ENCODE measurements around the gene IFIT5.
"Not testable (repeated sequence)": the region's sequence is repeated elsewhere in the genome, so short reads cannot be mapped to it uniquely, and the experiment has no call there.

IFIT5 gene

DNA sequence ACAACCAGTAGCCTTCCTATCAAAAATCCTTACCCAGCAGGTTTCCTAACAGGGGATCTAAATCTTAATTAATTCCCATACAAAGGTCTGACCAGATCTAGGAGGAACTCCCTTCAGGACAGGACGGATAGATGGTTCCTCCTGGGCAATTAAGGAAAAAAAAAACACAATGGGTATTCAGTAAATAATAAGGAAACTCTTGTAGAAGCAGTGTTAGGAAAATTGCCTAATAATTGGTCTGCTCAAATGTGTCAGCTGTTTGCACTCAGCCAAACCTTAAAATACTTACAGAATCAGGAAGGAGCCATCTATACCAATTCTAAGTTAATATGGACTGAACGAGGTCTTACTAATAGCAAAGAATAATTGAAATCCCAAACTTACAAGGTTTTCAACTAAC is 3.2 kb upstream of the IFIT5 start:
- Histone ChIP-seq H3K4me1 (ENCODE audit: insufficient read depth, low read length, poor library complexity, severe bottlenecking) (peaks cover 17% of the 10 kb centered on the region), H3K79me2 (ENCODE audit: insufficient read depth, low read length) (peaks cover 21% of the 10 kb centered on the region)
- not testable (repeated sequence) for H3K4me3 ChIP-seq (ENCODE audit: low read length, poor library complexity, severe bottlenecking); H3K36me3 ChIP-seq (ENCODE audit: insufficient read depth, low read length); H2AFZ ChIP-seq (ENCODE audit: low read length); H3K27me3 ChIP-seq (ENCODE audit: insufficient read depth, low read length, poor library complexity, severe bottlenecking); H4K20me1 ChIP-seq (ENCODE audit: insufficient read depth, low read length, poor library complexity, severe bottlenecking); H3K4me2 ChIP-seq (ENCODE audit: low read depth, low read length, poor library complexity, severe bottlenecking); H3K9me2 ChIP-seq (replicated peaks; ENCODE audit: low read depth, low read length); H3K9ac ChIP-seq (ENCODE audit: low read depth, low read length, poor library complexity, severe bottlenecking); H3K9me3 ChIP-seq (ENCODE audit: insufficient read depth, low read depth, low read length); H3F3A ChIP-seq (ENCODE audit: low read depth)

- H2AFZ ChIP-seq (ENCODE audit: low read length); H3K4me2 ChIP-seq (ENCODE audit: low read depth, low read length, poor library complexity, severe bottlenecking); H3K9me3 ChIP-seq (ENCODE audit: insufficient read depth, low read depth, low read length); H3K4me3 ChIP-seq (ENCODE audit: low read length, poor library complexity, severe bottlenecking); H3K9ac ChIP-seq (ENCODE audit: low read depth, low read length, poor library complexity, severe bottlenecking); H3K9me2 ChIP-seq (replicated peaks; ENCODE audit: low read depth, low read length); H3K27me3 ChIP-seq (ENCODE audit: insufficient read depth, low read length, poor library complexity, severe bottlenecking); H4K20me1 ChIP-seq (ENCODE audit: insufficient read depth, low read length, poor library complexity, severe bottlenecking); H3K36me3 ChIP-seq (ENCODE audit: insufficient read depth, low read length); H3F3A ChIP-seq (ENCODE audit: low read depth): not testable (repeated sequence)
- peaks cover 25% of the 10 kb centered on the region for H3K79me2 ChIP-seq (ENCODE audit: insufficient read depth, low read length)
- peaks cover 23% of the 10 kb centered on the region for H3K4me1 ChIP-seq (ENCODE audit: insufficient read depth, low read length, poor library complexity, severe bottlenecking)
These were observed 2.1 kb upstream of the IFIT5 start for GRCh38 chr10:89412276-89412675.

- Histone ChIP-seq H3F3A (ENCODE audit: low read depth) (peaks cover 3% of the 10 kb centered on the region; the same call in 1 of the 2 replicates), H3K4me2 (ENCODE audit: low read depth, low read length, poor library complexity, severe bottlenecking) (peak overlapping the region; percentile 84), H3K79me2 (ENCODE audit: insufficient read depth, low read length) (peaks cover 31% of the 10 kb centered on the region), H3K36me3 (ENCODE audit: insufficient read depth, low read length) (no peaks in the 10 kb centered on the region), H3K27me3 (ENCODE audit: insufficient read depth, low read length, poor library complexity, severe bottlenecking) (no peaks in the 10 kb centered on the region), H2AFZ (ENCODE audit: low read length) (0 out of 2 replicates have a peak overlapping the region, but pooled peaks have one; percentile 98), H3K9me2 (replicated peaks; ENCODE audit: low read depth, low read length) (no peaks in the 10 kb centered on the region), H3K9me3 (ENCODE audit: insufficient read depth, low read depth, low read length) (no peaks in the 10 kb centered on the region), H3K4me3 (ENCODE audit: low read length, poor library complexity, severe bottlenecking) (peak overlapping the region; percentile 89), H4K20me1 (ENCODE audit: insufficient read depth, low read length, poor library complexity, severe bottlenecking) (peaks cover 5% of the 10 kb centered on the region), H3K4me1 (ENCODE audit: insufficient read depth, low read length, poor library complexity, severe bottlenecking) (peaks cover 34% of the 10 kb centered on the region), H3K9ac (ENCODE audit: low read depth, low read length, poor library complexity, severe bottlenecking) (peak overlapping the region; percentile 86)
- TF ChIP-seq EZH2phosphoT487 (IDR thresholded peaks at IDR 0.05; ENCODE audit: borderline replicate concordance) = no peak
- TF ChIP-seq, protein P1, sequence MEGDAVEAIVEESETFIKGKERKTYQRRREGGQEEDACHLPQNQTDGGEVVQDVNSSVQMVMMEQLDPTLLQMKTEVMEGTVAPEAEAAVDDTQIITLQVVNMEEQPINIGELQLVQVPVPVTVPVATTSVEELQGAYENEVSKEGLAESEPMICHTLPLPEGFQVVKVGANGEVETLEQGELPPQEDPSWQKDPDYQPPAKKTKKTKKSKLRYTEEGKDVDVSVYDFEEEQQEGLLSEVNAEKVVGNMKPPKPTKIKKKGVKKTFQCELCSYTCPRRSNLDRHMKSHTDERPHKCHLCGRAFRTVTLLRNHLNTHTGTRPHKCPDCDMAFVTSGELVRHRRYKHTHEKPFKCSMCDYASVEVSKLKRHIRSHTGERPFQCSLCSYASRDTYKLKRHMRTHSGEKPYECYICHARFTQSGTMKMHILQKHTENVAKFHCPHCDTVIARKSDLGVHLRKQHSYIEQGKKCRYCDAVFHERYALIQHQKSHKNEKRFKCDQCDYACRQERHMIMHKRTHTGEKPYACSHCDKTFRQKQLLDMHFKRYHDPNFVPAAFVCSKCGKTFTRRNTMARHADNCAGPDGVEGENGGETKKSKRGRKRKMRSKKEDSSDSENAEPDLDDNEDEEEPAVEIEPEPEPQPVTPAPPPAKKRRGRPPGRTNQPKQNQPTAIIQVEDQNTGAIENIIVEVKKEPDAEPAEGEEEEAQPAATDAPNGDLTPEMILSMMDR (conservative IDR thresholded peaks at IDR 0.05; ENCODE audit: low read length) = no peak
These were observed 913 bp upstream of the IFIT5 start for GRCh38 chr10:89413398-89413912.

DNA sequence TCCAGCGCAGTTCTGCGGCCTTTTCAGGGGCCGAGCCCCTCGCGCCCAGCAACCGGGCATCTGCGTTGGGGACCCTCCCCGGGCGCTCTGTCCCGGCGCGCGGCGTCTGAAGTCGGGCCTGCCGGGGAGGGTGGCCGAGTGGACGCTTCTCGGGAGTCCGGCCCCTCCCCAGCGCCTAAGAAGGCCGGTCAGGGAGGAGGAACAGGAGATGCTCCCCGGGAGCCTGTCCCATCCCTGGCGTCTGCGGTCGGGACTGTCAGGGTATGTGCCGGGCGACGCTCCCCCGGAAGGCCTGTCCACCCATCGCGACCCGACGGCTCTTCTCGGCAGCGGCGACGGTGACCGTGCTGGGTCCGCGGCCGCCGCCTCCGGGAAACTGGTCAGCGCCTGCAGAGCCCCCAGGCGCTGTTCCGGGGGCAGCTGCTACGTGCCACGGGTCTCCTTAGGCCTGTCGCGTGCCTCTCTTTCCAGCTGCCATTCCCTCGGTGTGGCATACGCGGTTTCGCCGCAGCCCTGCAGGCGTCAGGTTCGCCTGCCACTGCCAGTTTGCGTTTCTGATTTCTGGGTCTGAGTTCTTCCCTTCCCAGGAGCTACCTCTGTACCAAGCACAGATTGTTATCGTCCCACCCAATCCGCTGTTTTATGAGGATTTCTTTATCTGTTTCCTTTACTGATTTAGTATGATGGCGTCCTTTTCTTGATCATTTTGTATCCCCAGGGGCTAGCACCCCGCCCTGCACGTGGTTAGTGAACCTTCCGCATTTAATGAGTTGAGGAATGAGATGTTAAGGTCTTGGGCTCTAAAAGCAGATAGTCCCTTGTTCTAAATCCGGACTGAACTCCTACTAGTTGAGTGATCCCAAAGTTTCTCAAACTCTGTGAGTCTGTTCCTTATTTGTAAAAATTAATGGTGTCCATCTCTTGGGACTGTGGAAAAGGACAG is 782 bp downstream of the IFIT5 start:
- peaks cover 3% of the 10 kb centered on the region; the same call in 1 of the 2 replicates for H3F3A ChIP-seq (ENCODE audit: low read depth)
- no peaks in the 10 kb centered on the region for H3K9me2 ChIP-seq (replicated peaks; ENCODE audit: low read depth, low read length)
- peaks cover 43% of the 10 kb centered on the region for H3K4me1 ChIP-seq (ENCODE audit: insufficient read depth, low read length, poor library complexity, severe bottlenecking)
- peak overlapping the region; percentile 84 for H3K4me2 ChIP-seq (ENCODE audit: low read depth, low read length, poor library complexity, severe bottlenecking)
- H3K4me3 ChIP-seq (ENCODE audit: low read length, poor library complexity, severe bottlenecking) = peak overlapping the region; percentile 89
- H3K27me3 ChIP-seq (ENCODE audit: insufficient read depth, low read length, poor library complexity, severe bottlenecking) = no peaks in the 10 kb centered on the region
- H3K9me3 ChIP-seq (ENCODE audit: insufficient read depth, low read depth, low read length) = no peaks in the 10 kb centered on the region
- TF ChIP-seq EZH2phosphoT487 (IDR thresholded peaks at IDR 0.05; ENCODE audit: borderline replicate concordance) = no peak
- TF ChIP-seq, protein P1 (conservative IDR thresholded peaks at IDR 0.05; ENCODE audit: low read length) = no peak
- no peaks in the 10 kb centered on the region for H3K36me3 ChIP-seq (ENCODE audit: insufficient read depth, low read length)
- H2AFZ ChIP-seq (ENCODE audit: low read length) = peak overlapping the region; percentile 98
- peaks cover 37% of the 10 kb centered on the region for H3K79me2 ChIP-seq (ENCODE audit: insufficient read depth, low read length)
- H4K20me1 ChIP-seq (ENCODE audit: insufficient read depth, low read length, poor library complexity, severe bottlenecking) = peaks cover 10% of the 10 kb centered on the region
- H3K9ac ChIP-seq (ENCODE audit: low read depth, low read length, poor library complexity, severe bottlenecking) = peak overlapping the region; percentile 86
